Activated CD4-positive, alpha-beta memory T cell treated with anti-CD3 and anti-CD28 coated beads for 36 hours (primary cell): ENCODE measurements around the gene CTNNA2. TPM values are rescaled to one million over a fixed set of nuclear protein-coding genes. Genes with fewer than 3 reads are reported as not detected.

Experiments used
- CTCF ChIA-PET: fragments of 350-600 bp; sonication (Branson Sonifier 250); formaldehyde crosslinking; loops from one replicate; lab custom pipeline; 2021; ENCODE audit warnings: antibody characterized with exemption, inconsistent platforms; lab: Charles Lee
- POLR2A ChIA-PET: fragments of 350-600 bp; sonication (Branson Sonifier 250); formaldehyde crosslinking; loops from one replicate; lab custom pipeline; 2021; ENCODE audit warnings: antibody characterized with exemption; lab: Charles Lee
- DNase-seq: peaks from one replicate; pipeline ENCODE4 v3.0.0-alpha.2; 2020
- H3K27ac Mint-ChIP-seq: one replicate; pipeline ENCODE4 v1.8.0; 2021; ENCODE audit warnings: mixed read lengths
- H3K27me3 Mint-ChIP-seq: one replicate; pipeline ENCODE4 v1.8.0; 2021; ENCODE audit warnings: mixed read lengths
- H3K36me3 Mint-ChIP-seq: one replicate; pipeline ENCODE4 v1.8.0; 2021; ENCODE audit warnings: mixed read lengths
- H3K4me1 Mint-ChIP-seq: one replicate; pipeline ENCODE4 v1.8.0; 2021; ENCODE audit warnings: low read depth, mixed read lengths
- H3K4me3 Mint-ChIP-seq: one replicate; pipeline ENCODE4 v1.8.0; 2021; ENCODE audit warnings: mild to moderate bottlenecking, mixed read lengths
- H3K9me3 Mint-ChIP-seq: one replicate; pipeline ENCODE4 v1.8.0; 2021; ENCODE audit warnings: mixed read lengths
- intact Hi-C: fragments of 100-400 bp; cut with micrococcal nuclease; formaldehyde crosslinking; loops from one replicate; pipeline ENCODE4 v1.15.1; 2023
- total RNA-seq, 2 experiments: library from RNA; stranded (reverse); gene quantifications; one replicate each; pipeline ENCODE4 v1.2.3, GENCODE V29; 2021

CTNNA2 gene
- total RNA-seq, 2 experiments from 2014 or later: not detected

- Mint-ChIP-seq H3K4me1 (no peaks in the 10 kb centered on the region), H3K36me3 (no peaks in the 10 kb centered on the region), H3K9me3 (no peaks in the 10 kb centered on the region), H3K27me3 (no peaks in the 10 kb centered on the region), H3K27ac (no peak overlapping the region), H3K4me3 (no peak overlapping the region)
- DNase-seq: no peak
- ChIA-PET POLR2A (no interaction called here), CTCF (no interaction called here)
- intact Hi-C loops: no loop called here
Measured at GRCh38 chr2:79985571-79985970, 472.7 kb downstream of the CTNNA2 start.

GRCh38 chr2:79993144-79993543 lies 480.3 kb downstream of the CTNNA2 start:
- intact Hi-C loops: no loop called here
- POLR2A ChIA-PET: no interaction called here
- H3K36me3 Mint-ChIP-seq: no peaks in the 10 kb centered on the region
- no peak for DNase-seq
- no peaks in the 10 kb centered on the region for H3K4me1 Mint-ChIP-seq
- H3K9me3 Mint-ChIP-seq: peaks cover 2% of the 10 kb centered on the region
- H3K27me3 Mint-ChIP-seq: no peaks in the 10 kb centered on the region
- CTCF ChIA-PET: no interaction called here
- H3K4me3 Mint-ChIP-seq: no peak overlapping the region
- H3K27ac Mint-ChIP-seq: no peak overlapping the region

- no peaks in the 10 kb centered on the region for H3K27me3 Mint-ChIP-seq
- CTCF ChIA-PET: no interaction called here
- H3K27ac Mint-ChIP-seq: no peak overlapping the region
Measured at GRCh38 chr2:79994161-79994560, 481.3 kb downstream of the CTNNA2 start.

GRCh38 chr2:79994965-79995364 lies 482.1 kb downstream of the CTNNA2 start:
- CTCF ChIA-PET: no interaction called here
- no peak overlapping the region for H3K4me3 Mint-ChIP-seq
- H3K4me1 Mint-ChIP-seq: no peaks in the 10 kb centered on the region
- H3K27me3 Mint-ChIP-seq: no peaks in the 10 kb centered on the region
- no peaks in the 10 kb centered on the region for H3K36me3 Mint-ChIP-seq
- DNase-seq: no peak
- no peak overlapping the region for H3K27ac Mint-ChIP-seq
- POLR2A ChIA-PET: no interaction called here
- intact Hi-C loops: no loop called here
- H3K9me3 Mint-ChIP-seq: peaks cover 2% of the 10 kb centered on the region

More at GRCh38 chr2:79994161-79994560, 481.3 kb downstream of the CTNNA2 start:
- POLR2A ChIA-PET: no interaction called here
- Mint-ChIP-seq H3K9me3 (peaks cover 2% of the 10 kb centered on the region), H3K36me3 (no peaks in the 10 kb centered on the region), H3K4me1 (no peaks in the 10 kb centered on the region), H3K4me3 (no peak overlapping the region)
- no peak for DNase-seq
- intact Hi-C loops: no loop called here

GRCh38 chr2:79996709-79997108 lies 483.9 kb downstream of the CTNNA2 start:
- POLR2A ChIA-PET: no interaction called here
- intact Hi-C loops: no loop called here
- Mint-ChIP-seq H3K27ac (no peak overlapping the region), H3K9me3 (peaks cover 2% of the 10 kb centered on the region), H3K4me3 (no peak overlapping the region), H3K27me3 (no peaks in the 10 kb centered on the region), H3K36me3 (no peaks in the 10 kb centered on the region), H3K4me1 (no peaks in the 10 kb centered on the region)
- CTCF ChIA-PET: no interaction called here
- DNase-seq: no peak

GRCh38 chr2:80001701-80002101 lies 488.9 kb downstream of the CTNNA2 start:
- Mint-ChIP-seq H3K9me3 (no peaks in the 10 kb centered on the region), H3K27ac (no peak overlapping the region), H3K36me3 (no peaks in the 10 kb centered on the region), H3K27me3 (no peaks in the 10 kb centered on the region), H3K4me1 (no peaks in the 10 kb centered on the region), H3K4me3 (no peak overlapping the region)
- intact Hi-C loops: no loop called here
- ChIA-PET POLR2A (no interaction called here), CTCF (no interaction called here)
- no peak for DNase-seq

- POLR2A ChIA-PET: no interaction called here
- no peaks in the 10 kb centered on the region for H3K27me3 Mint-ChIP-seq
- intact Hi-C loops: no loop called here
Measured at GRCh38 chr2:80002112-80002511, 489.3 kb downstream of the CTNNA2 start.

GRCh38 chr2:80002568-80003157 lies 489.8 kb downstream of the CTNNA2 start:
- intact Hi-C loops: no loop called here
- CTCF ChIA-PET: no interaction called here
- H3K9me3 Mint-ChIP-seq: no peaks in the 10 kb centered on the region
- H3K27me3 Mint-ChIP-seq: no peaks in the 10 kb centered on the region
- no peaks in the 10 kb centered on the region for H3K36me3 Mint-ChIP-seq
- no peak for DNase-seq
- no peak overlapping the region for H3K4me3 Mint-ChIP-seq
- no peaks in the 10 kb centered on the region for H3K4me1 Mint-ChIP-seq
- H3K27ac Mint-ChIP-seq: no peak overlapping the region
- POLR2A ChIA-PET: no interaction called here

More at GRCh38 chr2:80002112-80002511, 489.3 kb downstream of the CTNNA2 start:
- CTCF ChIA-PET: no interaction called here
- Mint-ChIP-seq H3K9me3 (no peaks in the 10 kb centered on the region), H3K36me3 (no peaks in the 10 kb centered on the region), H3K4me3 (no peak overlapping the region), H3K4me1 (no peaks in the 10 kb centered on the region), H3K27ac (no peak overlapping the region)
- DNase-seq: no peak

GRCh38 chr2:80007777-80008503 lies 495.1 kb downstream of the CTNNA2 start:
- intact Hi-C loops: no loop called here
- CTCF ChIA-PET: no interaction called here

GRCh38 chr2:80008596-80008995 lies 495.7 kb downstream of the CTNNA2 start:
- no peak overlapping the region for H3K4me3 Mint-ChIP-seq
- peaks cover 3% of the 10 kb centered on the region for H3K9me3 Mint-ChIP-seq
- CTCF ChIA-PET: no interaction called here
- no peak for DNase-seq
- no peaks in the 10 kb centered on the region for H3K27me3 Mint-ChIP-seq
- H3K36me3 Mint-ChIP-seq: no peaks in the 10 kb centered on the region
- intact Hi-C loops: no loop called here
- POLR2A ChIA-PET: no interaction called here
- H3K4me1 Mint-ChIP-seq: no peaks in the 10 kb centered on the region
- H3K27ac Mint-ChIP-seq: no peak overlapping the region

More at GRCh38 chr2:80007777-80008503, 495.1 kb downstream of the CTNNA2 start:
- H3K4me1 Mint-ChIP-seq: no peaks in the 10 kb centered on the region
- no peak overlapping the region for H3K27ac Mint-ChIP-seq
- peaks cover 3% of the 10 kb centered on the region for H3K9me3 Mint-ChIP-seq
- H3K36me3 Mint-ChIP-seq: no peaks in the 10 kb centered on the region
- POLR2A ChIA-PET: no interaction called here
- H3K27me3 Mint-ChIP-seq: no peaks in the 10 kb centered on the region
- no peak overlapping the region for H3K4me3 Mint-ChIP-seq
- DNase-seq: no peak

GRCh38 chr2:80009211-80009610 lies 496.4 kb downstream of the CTNNA2 start:
- no peak for DNase-seq
- intact Hi-C loops: no loop called here
- Mint-ChIP-seq H3K9me3 (peaks cover 3% of the 10 kb centered on the region), H3K27ac (no peak overlapping the region), H3K27me3 (no peaks in the 10 kb centered on the region), H3K4me3 (no peak overlapping the region), H3K4me1 (no peaks in the 10 kb centered on the region), H3K36me3 (no peaks in the 10 kb centered on the region)
- ChIA-PET CTCF (no interaction called here), POLR2A (no interaction called here)

- H3K36me3 Mint-ChIP-seq: no peaks in the 10 kb centered on the region
Measured at GRCh38 chr2:80012061-80012460, 499.2 kb downstream of the CTNNA2 start.

GRCh38 chr2:80014637-80015036 lies 501.8 kb downstream of the CTNNA2 start:
- intact Hi-C loops: no loop called here
- no peaks in the 10 kb centered on the region for H3K4me1 Mint-ChIP-seq
- no peak overlapping the region for H3K27ac Mint-ChIP-seq
- no peaks in the 10 kb centered on the region for H3K27me3 Mint-ChIP-seq
- peaks cover 3% of the 10 kb centered on the region for H3K9me3 Mint-ChIP-seq
- POLR2A ChIA-PET: no interaction called here
- DNase-seq: no peak
- CTCF ChIA-PET: no interaction called here
- no peaks in the 10 kb centered on the region for H3K36me3 Mint-ChIP-seq
- H3K4me3 Mint-ChIP-seq: no peak overlapping the region

More at GRCh38 chr2:80012061-80012460, 499.2 kb downstream of the CTNNA2 start:
- Mint-ChIP-seq H3K27ac (no peak overlapping the region), H3K4me3 (no peak overlapping the region), H3K4me1 (no peaks in the 10 kb centered on the region), H3K27me3 (no peaks in the 10 kb centered on the region), H3K9me3 (peaks cover 3% of the 10 kb centered on the region)
- no peak for DNase-seq
- POLR2A ChIA-PET: no interaction called here
- CTCF ChIA-PET: no interaction called here
- intact Hi-C loops: no loop called here
